HepG2 (cell line): ENCODE results near the gene NT5C3B. TPM values are rescaled to one million over a fixed set of nuclear protein-coding genes. Genes with fewer than 3 reads are reported as not detected.

Experiments used
- CBX5 ChIP-seq: sonication (generic); formaldehyde crosslinking; IDR thresholded peaks from 2 replicates; pipeline ENCODE4 v1.4.0; 2020; ENCODE audit warnings: missing genetic modification reagents, borderline replicate concordance
- CHD2 ChIP-seq: IDR thresholded peaks from 2 replicates; pipeline ENCODE4 v1.6.1; 2011; ENCODE audit warnings: low read depth, low read length, improper control_type of control experiment
- GATAD1 ChIP-seq: IDR thresholded peaks from 2 replicates; pipeline ENCODE4 v1.6.1; 2016; ENCODE audit warnings: missing genetic modification reagents, missing compliant biosample characterization
- JUN ChIP-seq: sonication (generic); formaldehyde crosslinking; IDR thresholded peaks from 2 replicates; pipeline ENCODE4 v1.4.0; 2020; ENCODE audit warnings: mild to moderate bottlenecking, missing genetic modification reagents
- KLF12 ChIP-seq: sonication (generic); formaldehyde crosslinking; IDR thresholded peaks from 2 replicates; pipeline ENCODE4 v1.4.0; 2020; ENCODE audit warnings: missing genetic modification reagents, borderline replicate concordance
- KLF6 ChIP-seq: IDR thresholded peaks from 2 replicates; pipeline ENCODE4 v1.8.0; 2016; ENCODE audit warnings: missing biosample characterization, missing genetic modification reagents
- MAFK ChIP-seq, 2 experiments: IDR thresholded peaks in 1 of 2; conservative IDR thresholded peaks in 1 of 2; 2 replicates each; pipeline ENCODE4 v1.6.1; 2011; ENCODE audit warnings: improper control_type of control experiment in 2 of 2, low read length in 2 of 2
- MZF1 ChIP-seq: sonication (generic); formaldehyde crosslinking; IDR thresholded peaks from 2 replicates; pipeline ENCODE4 v1.8.1; 2023; ENCODE audit warnings: mild to moderate bottlenecking, missing genetic modification reagents, borderline replicate concordance
- POLR2A ChIP-seq, 2 experiments: IDR thresholded peaks; 2 replicates each; pipeline ENCODE4 v1.6.1; 2011; ENCODE audit warnings: low read depth in 2 of 2, low read length in 2 of 2, mild to moderate bottlenecking in 1 of 2, moderate library complexity in 1 of 2; ENCODE audit not compliant: insufficient read depth in 1 of 2
- POLR2AphosphoS2 ChIP-seq: IDR thresholded peaks from 2 replicates; pipeline ENCODE4 v1.6.1; 2011; ENCODE audit warnings: low read depth, low read length, improper control_type of control experiment
- RBM22 ChIP-seq: fragments of 200-400 bp; formaldehyde crosslinking; optimal IDR thresholded peaks from 2 replicates; pipeline ENCODE3; 2017; ENCODE audit warnings: mild to moderate bottlenecking, low read length, moderate library complexity
- SIX4 ChIP-seq: sonication (generic); formaldehyde crosslinking; IDR thresholded peaks from 2 replicates; pipeline ENCODE4 v1.4.0; 2020; ENCODE audit warnings: missing genetic modification reagents
- SP140L ChIP-seq: sonication (generic); formaldehyde crosslinking; IDR thresholded peaks from 2 replicates; pipeline ENCODE4 v1.4.0; 2020; ENCODE audit warnings: missing genetic modification reagents, borderline replicate concordance
- THAP7 ChIP-seq: sonication (generic); formaldehyde crosslinking; IDR thresholded peaks from 2 replicates; pipeline ENCODE4 v1.8.1; 2023; ENCODE audit warnings: mild to moderate bottlenecking, missing genetic modification reagents
- TSC22D2 ChIP-seq: sonication (generic); formaldehyde crosslinking; IDR thresholded peaks from 2 replicates; pipeline ENCODE4 v1.5.1; 2020; ENCODE audit warnings: missing genetic modification reagents, mild to moderate bottlenecking, borderline replicate concordance
- XBP1 ChIP-seq: sonication (generic); formaldehyde crosslinking; IDR thresholded peaks from 2 replicates; pipeline ENCODE4 v1.5.0; 2020; ENCODE audit warnings: missing genetic modification reagents
- XRCC5 ChIP-seq: fragments of 200-400 bp; formaldehyde crosslinking; optimal IDR thresholded peaks from 2 replicates; pipeline ENCODE3; 2017; ENCODE audit warnings: mild to moderate bottlenecking, low read length
- ZBTB7A ChIP-seq: sonication (generic); formaldehyde crosslinking; IDR thresholded peaks from 2 replicates; pipeline ENCODE4 v1.8.0; 2022; ENCODE audit warnings: mild to moderate bottlenecking, missing genetic modification reagents
- ZNF260 ChIP-seq: sonication (generic); formaldehyde crosslinking; IDR thresholded peaks from 2 replicates; pipeline ENCODE4 v1.4.0; 2020; ENCODE audit warnings: missing genetic modification reagents, low read depth, mild to moderate bottlenecking, borderline replicate concordance
- ZNF451 ChIP-seq: sonication (generic); formaldehyde crosslinking; IDR thresholded peaks from 2 replicates; pipeline ENCODE4 v1.5.0; 2020; ENCODE audit warnings: mild to moderate bottlenecking, missing genetic modification reagents
- ZNF589 ChIP-seq: sonication (generic); formaldehyde crosslinking; conservative IDR thresholded peaks from 2 replicates; pipeline ENCODE4 v1.8.0; 2022; ENCODE audit warnings: mild to moderate bottlenecking, moderate library complexity, missing genetic modification reagents
- ZNF607 ChIP-seq: sonication (generic); formaldehyde crosslinking; IDR thresholded peaks from 2 replicates; pipeline ENCODE4 v1.5.1; 2020; ENCODE audit warnings: missing genetic modification reagents, mild to moderate bottlenecking, borderline replicate concordance
- ZNF660 ChIP-seq: sonication (generic); formaldehyde crosslinking; IDR thresholded peaks from 2 replicates; pipeline ENCODE4 v1.5.1; 2020; ENCODE audit warnings: mild to moderate bottlenecking, low read depth, missing genetic modification reagents, borderline replicate concordance
- ZNF879 ChIP-seq: sonication (generic); formaldehyde crosslinking; IDR thresholded peaks from 2 replicates; pipeline ENCODE4 v1.8.1; 2023; ENCODE audit warnings: missing genetic modification reagents
- ZSCAN12 ChIP-seq: sonication (generic); formaldehyde crosslinking; IDR thresholded peaks from 2 replicates; pipeline ENCODE4 v1.9.0; 2021; ENCODE audit warnings: mild to moderate bottlenecking, missing genetic modification reagents
- ZSCAN20 ChIP-seq: sonication (generic); formaldehyde crosslinking; IDR thresholded peaks from 2 replicates; pipeline ENCODE4 v1.4.0; 2020; ENCODE audit warnings: missing genetic modification reagents, mild to moderate bottlenecking, borderline replicate concordance
- polyA plus RNA-seq, 8 experiments: library from polyadenylated mRNA; depleted of rRNA in 3 of 8; stranded (reverse) in 7 of 8; unstranded in 1 of 8; fragments of >200 nt; fragmentation: Illumina TruSeq in 4 of 8; extraction: Trizol in 4 of 8; gene quantifications; 2 replicates each; pipeline versions ENCODE4 v1.2.1 to v1.2.3, GENCODE V29; 2011 to 2016; ENCODE audit warnings: low read depth in 4 of 8, missing spikeins in 1 of 8, mixed read lengths in 1 of 8; ENCODE audit not compliant: insufficient read depth in 1 of 8
- total RNA-seq, 5 experiments: library from RNA; depleted of rRNA; stranded (reverse); fragments of >200 nt; fragmentation: Illumina TruSeq; extraction: Trizol; gene quantifications; 2 replicates each; pipeline ENCODE4 v1.2.3, GENCODE V29; 2016; ENCODE audit warnings: low read depth in 1 of 5
- TF ChIP-seq, protein P1 (sequence below): sonication (generic); formaldehyde crosslinking; IDR thresholded peaks from 2 replicates; pipeline ENCODE4 v1.4.0; 2020; ENCODE audit warnings: missing genetic modification reagents
- TF ChIP-seq, protein P2 (sequence below): sonication (generic); formaldehyde crosslinking; IDR thresholded peaks from 2 replicates; pipeline ENCODE4 v1.5.0; 2020; ENCODE audit warnings: missing genetic modification reagents
- TF ChIP-seq, protein P3 (sequence below): IDR thresholded peaks from 2 replicates; pipeline ENCODE4 v1.6.1; 2016; ENCODE audit warnings: mild to moderate bottlenecking, missing biosample characterization, missing genetic modification reagents

The NT5C3B gene
- total and polyA plus RNA-seq, 2 of the 13 experiments (the other 11 are each of a cell fraction or from before 2014, with no cell fraction given): 104 to 126 TPM

DNA sequence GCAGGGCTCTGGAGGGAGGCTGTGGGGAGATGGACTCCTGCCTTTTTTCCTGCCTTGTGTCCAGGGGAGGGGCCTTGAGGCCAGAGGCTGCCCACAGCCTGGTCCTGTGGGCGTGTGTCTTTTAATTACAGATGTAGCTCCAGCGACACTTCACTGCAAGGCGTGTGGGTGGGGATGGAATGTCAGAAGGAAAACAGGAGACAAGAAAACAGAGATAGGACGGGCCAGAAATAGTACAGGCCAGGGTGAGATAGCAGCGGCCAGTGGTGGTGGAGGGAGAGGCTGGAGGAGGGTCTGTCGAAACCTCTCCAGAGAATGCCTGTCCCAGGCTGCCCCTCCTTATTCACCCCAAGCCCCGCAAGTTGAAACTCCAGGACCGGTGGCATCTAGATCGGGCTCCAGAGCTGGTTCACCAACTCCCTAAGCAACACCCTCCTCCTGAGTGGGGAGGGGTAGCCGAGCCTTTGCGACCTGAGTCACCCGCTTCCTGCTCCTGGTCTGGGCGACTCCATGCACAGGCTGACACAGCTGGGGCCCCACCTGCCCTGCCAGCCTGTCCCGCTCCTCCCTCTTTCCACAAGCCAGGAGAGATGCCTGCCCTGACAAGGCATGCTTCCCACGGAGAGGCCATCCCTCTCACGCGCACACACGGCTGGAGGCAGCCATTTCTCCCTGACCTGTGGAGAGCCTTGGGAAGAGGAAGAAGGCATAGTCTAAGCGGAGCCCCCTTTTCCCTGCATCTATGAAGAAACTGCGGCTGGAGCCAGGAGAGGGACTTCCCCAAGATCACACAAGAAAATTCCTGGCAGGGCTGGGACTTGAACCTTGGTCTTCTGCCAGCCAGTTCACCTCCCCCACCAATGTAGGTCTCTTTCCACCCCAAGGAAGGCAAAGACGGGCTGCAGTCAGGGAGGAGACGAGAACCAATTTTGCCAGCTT lies 42.9 kb downstream of the NT5C3B start (continued):
- no peak for TF ChIP-seq ZNF660 (CRISPR knock-in tag)
- TF ChIP-seq CBX5 (CRISPR knock-in tag): peak; percentile 58; the same call in 1 of the 2 replicates
- peak; percentile 14 for TF ChIP-seq XRCC5
- no peak for TF ChIP-seq POLR2AphosphoS2
- TF ChIP-seq RBM22: no peak
- peak; percentile 22; the same call in 1 of the 2 replicates for TF ChIP-seq ZBTB7A (CRISPR knock-in tag)
- no peak for TF ChIP-seq ZSCAN20 (CRISPR knock-in tag)
- TF ChIP-seq KLF6 (CRISPR knock-in tag): no peak
- TF ChIP-seq JUN: no peak; the same call in 1 of the 2 replicates
- TF ChIP-seq MZF1 (CRISPR knock-in tag): peak; percentile 65; the same call in 1 of the 2 replicates
- TF ChIP-seq TSC22D2 (CRISPR knock-in tag): no peak
- TF ChIP-seq XBP1 (CRISPR knock-in tag): no peak
- TF ChIP-seq ZNF589 (CRISPR knock-in tag): no peak
- no peak for TF ChIP-seq ZNF260
- 0 out of 2 replicates have a peak, but pooled peaks have one; percentile 11 for TF ChIP-seq GATAD1 (CRISPR knock-in tag)
- TF ChIP-seq POLR2A (IDR thresholded peaks at IDR 0.05; ENCODE audit: insufficient read depth in 1 of 2, low read depth in 2 of 2, low read length in 2 of 2): no peak; a peak in 1 of 4 replicates
- no peak for TF ChIP-seq SIX4
- peak; percentile 44; the same call in 1 of the 2 replicates for TF ChIP-seq THAP7 (CRISPR knock-in tag)
- TF ChIP-seq MAFK (conservative IDR thresholded peaks at IDR 0.05 in 1 of 2, IDR thresholded peaks at IDR 0.05 in 1 of 2; ENCODE audit: low read length in 2 of 2): no peak
- TF ChIP-seq, protein P1, sequence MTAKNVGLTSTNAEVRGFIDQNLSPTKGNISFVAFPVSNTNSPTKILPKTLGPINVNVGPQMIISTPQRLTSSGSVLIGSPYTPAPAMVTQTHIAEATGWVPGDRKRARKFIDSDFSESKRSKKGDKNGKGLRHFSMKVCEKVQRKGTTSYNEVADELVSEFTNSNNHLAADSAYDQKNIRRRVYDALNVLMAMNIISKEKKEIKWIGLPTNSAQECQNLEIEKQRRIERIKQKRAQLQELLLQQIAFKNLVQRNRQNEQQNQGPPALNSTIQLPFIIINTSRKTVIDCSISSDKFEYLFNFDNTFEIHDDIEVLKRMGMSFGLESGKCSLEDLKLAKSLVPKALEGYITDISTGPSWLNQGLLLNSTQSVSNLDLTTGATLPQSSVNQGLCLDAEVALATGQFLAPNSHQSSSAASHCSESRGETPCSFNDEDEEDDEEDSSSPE (CRISPR knock-in tag): no peak
- no peak for TF ChIP-seq KLF12
- TF ChIP-seq, protein P2, sequence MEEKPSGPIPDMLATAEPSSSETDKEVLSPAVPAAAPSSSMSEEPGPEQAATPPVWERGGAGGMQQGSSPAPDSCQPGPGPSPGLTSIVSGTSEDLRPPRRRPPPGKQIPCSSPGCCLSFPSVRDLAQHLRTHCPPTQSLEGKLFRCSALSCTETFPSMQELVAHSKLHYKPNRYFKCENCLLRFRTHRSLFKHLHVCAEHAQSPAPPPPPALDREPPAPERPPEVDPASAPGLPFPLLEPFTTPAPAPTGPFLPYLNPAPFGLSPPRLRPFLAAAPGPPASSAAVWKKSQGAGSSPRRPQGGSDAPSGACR (CRISPR knock-in tag): no peak
- TF ChIP-seq, protein P3, sequence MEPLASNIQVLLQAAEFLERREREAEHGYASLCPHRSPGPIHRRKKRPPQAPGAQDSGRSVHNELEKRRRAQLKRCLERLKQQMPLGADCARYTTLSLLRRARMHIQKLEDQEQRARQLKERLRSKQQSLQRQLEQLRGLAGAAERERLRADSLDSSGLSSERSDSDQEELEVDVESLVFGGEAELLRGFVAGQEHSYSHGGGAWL (CRISPR knock-in tag): no peak
- TF ChIP-seq ZNF607 (CRISPR knock-in tag): no peak
- no peak for TF ChIP-seq SP140L (CRISPR knock-in tag)
- TF ChIP-seq CHD2: no peak
- TF ChIP-seq ZNF879: no peak
- TF ChIP-seq ZNF451 (CRISPR knock-in tag): peak; percentile 50; the same call in 1 of the 2 replicates
- no peak for TF ChIP-seq ZSCAN12 (CRISPR knock-in tag)
